ENCODE data around the gene GFI1. TPM values are rescaled to one million over a fixed set of nuclear protein-coding genes. Genes with fewer than 3 reads are reported as not detected.

GFI1 gene
- polyA plus RNA-seq, 6 donors from 2014 or later: 0.11 to 0.23 (median 0.20) TPM; not detected in 3

- Mint-ChIP-seq H3K4me1 (peaks cover 0 to 13% (median 0%) of the 10 kb centered on the region in 3 donors), H3K4me3 (no peak overlapping the region), H3K27ac (no peak overlapping the region), H3K36me3 (no peaks in the 10 kb centered on the region), H3K27me3 (no peaks in the 10 kb centered on the region), H3K9me3 (no peaks in the 10 kb centered on the region)
- ATAC-seq (ENCODE audit: low read depth in 2 of 2) (no peak), DNase-seq (no peak)
Observed at GRCh38 chr1:92470216-92470615, 16.5 kb downstream of the GFI1 start.

- H3K27ac Mint-ChIP-seq: no peak overlapping the region
- DNase-seq: no peak
- H3K4me1 Mint-ChIP-seq: peaks cover under 1 to 16% (median 9%) of the 10 kb centered on the region in 3 donors
Observed at GRCh38 chr1:92466683-92467352, 19.9 kb downstream of the GFI1 start.

GRCh38 chr1:92465256-92465647 lies 21.5 kb downstream of the GFI1 start:
- DNase-seq (no peak), ATAC-seq (ENCODE audit: low read depth in 2 of 2) (no peak)
- no peak overlapping the region for H3K4me3 Mint-ChIP-seq
- H3K9me3 Mint-ChIP-seq: no peaks in the 10 kb centered on the region
- H3K27ac Mint-ChIP-seq: no peak overlapping the region
- H3K4me1 Mint-ChIP-seq: peaks cover 5 to 22% (median 12%) of the 10 kb centered on the region in 3 donors
- no peaks in the 10 kb centered on the region for H3K36me3 Mint-ChIP-seq
- H3K27me3 Mint-ChIP-seq: peaks cover 0 to 4% (median 0%) of the 10 kb centered on the region in 3 donors

More at GRCh38 chr1:92466683-92467352, 19.9 kb downstream of the GFI1 start:
- Mint-ChIP-seq H3K4me3 (no peak overlapping the region), H3K36me3 (no peaks in the 10 kb centered on the region), H3K9me3 (no peaks in the 10 kb centered on the region), H3K27me3 (peaks cover 0 to under 1% (median 0%) of the 10 kb centered on the region in 3 donors)
- no peak for ATAC-seq (ENCODE audit: low read depth in 2 of 2)

- ATAC-seq (ENCODE audit: low read depth in 2 of 2) (no peak), DNase-seq (no peak)
- H3K4me1 Mint-ChIP-seq: peaks cover 8 to 27% (median 16%) of the 10 kb centered on the region in 3 donors
- H3K9me3 Mint-ChIP-seq: no peaks in the 10 kb centered on the region
- H3K36me3 Mint-ChIP-seq: no peaks in the 10 kb centered on the region
- no peak overlapping the region for H3K4me3 Mint-ChIP-seq
- H3K27ac Mint-ChIP-seq: peak overlapping the region in 1 of 6 donors; percentile 74
- peaks cover 0 to 4% (median 0%) of the 10 kb centered on the region in 3 donors for H3K27me3 Mint-ChIP-seq
Observed at GRCh38 chr1:92464588-92465255, 22.0 kb downstream of the GFI1 start.

- H3K27me3 Mint-ChIP-seq: peaks cover 0 to 4% (median 0%) of the 10 kb centered on the region in 3 donors
- H3K36me3 Mint-ChIP-seq: no peaks in the 10 kb centered on the region
- no peak for DNase-seq
- peak overlapping the region in 3 of 6 donors; percentile 18 to 19 (median 18) for H3K27ac Mint-ChIP-seq
- peaks cover 9 to 24% (median 19%) of the 10 kb centered on the region in 3 donors for H3K4me1 Mint-ChIP-seq
- peak overlapping the region in 1 of 8 donors; percentile 47 for H3K4me3 Mint-ChIP-seq
- no peaks in the 10 kb centered on the region for H3K9me3 Mint-ChIP-seq
- ATAC-seq (ENCODE audit: low read depth in 2 of 2): peak; percentile 54 to 68
Observed at GRCh38 chr1:92461364-92462097, 25.2 kb downstream of the GFI1 start.

- no peak for ATAC-seq (ENCODE audit: low read depth in 2 of 2)
- H3K4me1 Mint-ChIP-seq: peaks cover 9 to 19% (median 17%) of the 10 kb centered on the region in 3 donors
- peak overlapping the region in 2 of 8 donors; percentile 56 to 62 for H3K4me3 Mint-ChIP-seq
- no peaks in the 10 kb centered on the region for H3K9me3 Mint-ChIP-seq
- DNase-seq: no peak
- H3K27ac Mint-ChIP-seq: no peak overlapping the region
- H3K27me3 Mint-ChIP-seq: peaks cover 0 to 4% (median 0%) of the 10 kb centered on the region in 3 donors
- H3K36me3 Mint-ChIP-seq: no peaks in the 10 kb centered on the region
Observed at GRCh38 chr1:92459871-92460320, 26.8 kb downstream of the GFI1 start.

GRCh38 chr1:92458146-92458545 lies 28.6 kb downstream of the GFI1 start:
- no peaks in the 10 kb centered on the region for H3K36me3 Mint-ChIP-seq
- DNase-seq: no peak
- H3K4me3 Mint-ChIP-seq: no peak overlapping the region
- no peaks in the 10 kb centered on the region for H3K9me3 Mint-ChIP-seq
- H3K4me1 Mint-ChIP-seq: peaks cover 9 to 17% (median 16%) of the 10 kb centered on the region in 3 donors
- no peak overlapping the region for H3K27ac Mint-ChIP-seq
- ATAC-seq (ENCODE audit: low read depth in 2 of 2): no peak
- peaks cover 0 to 4% (median 0%) of the 10 kb centered on the region in 3 donors for H3K27me3 Mint-ChIP-seq

GRCh38 chr1:92447976-92448375 lies 38.7 kb downstream of the GFI1 start:
- ATAC-seq (ENCODE audit: low read depth in 2 of 2) (no peak), DNase-seq (no peak)
- Mint-ChIP-seq H3K4me1 (no peaks in the 10 kb centered on the region), H3K4me3 (no peak overlapping the region), H3K27ac (peak overlapping the region in 1 of 6 donors; percentile 81), H3K27me3 (no peaks in the 10 kb centered on the region), H3K9me3 (peaks cover 0 to 7% (median 5%) of the 10 kb centered on the region in 7 donors), H3K36me3 (no peaks in the 10 kb centered on the region)

- no peak for DNase-seq
- no peaks in the 10 kb centered on the region for H3K27me3 Mint-ChIP-seq
- no peak overlapping the region for H3K27ac Mint-ChIP-seq
- H3K4me1 Mint-ChIP-seq: no peaks in the 10 kb centered on the region
- H3K4me3 Mint-ChIP-seq: no peak overlapping the region
- peaks cover 0 to 7% (median 5%) of the 10 kb centered on the region in 7 donors for H3K9me3 Mint-ChIP-seq
- H3K36me3 Mint-ChIP-seq: no peaks in the 10 kb centered on the region
- no peak for ATAC-seq (ENCODE audit: low read depth in 2 of 2)
Observed at GRCh38 chr1:92447033-92447681, 39.6 kb downstream of the GFI1 start.

GRCh38 chr1:92446546-92446945 lies 40.2 kb downstream of the GFI1 start:
- Mint-ChIP-seq H3K27me3 (no peaks in the 10 kb centered on the region), H3K9me3 (peaks cover 0 to 7% (median 5%) of the 10 kb centered on the region in 7 donors), H3K4me1 (no peaks in the 10 kb centered on the region), H3K4me3 (no peak overlapping the region), H3K36me3 (no peaks in the 10 kb centered on the region), H3K27ac (no peak overlapping the region)
- no peak for ATAC-seq (ENCODE audit: low read depth in 2 of 2)
- no peak for DNase-seq

- Mint-ChIP-seq H3K36me3 (no peaks in the 10 kb centered on the region), H3K27ac (no peak overlapping the region)
Observed at GRCh38 chr1:92445865-92446264, 40.9 kb downstream of the GFI1 start.

GRCh38 chr1:92444351-92444750 lies 42.4 kb downstream of the GFI1 start:
- no peak overlapping the region for H3K4me3 Mint-ChIP-seq
- DNase-seq (no peak), ATAC-seq (ENCODE audit: low read depth in 2 of 2) (no peak)
- no peak overlapping the region for H3K27ac Mint-ChIP-seq
- H3K36me3 Mint-ChIP-seq: no peaks in the 10 kb centered on the region
- H3K9me3 Mint-ChIP-seq: no peaks in the 10 kb centered on the region
- no peaks in the 10 kb centered on the region for H3K4me1 Mint-ChIP-seq
- no peaks in the 10 kb centered on the region for H3K27me3 Mint-ChIP-seq

More at GRCh38 chr1:92445865-92446264, 40.9 kb downstream of the GFI1 start:
- no peak for ATAC-seq (ENCODE audit: low read depth in 2 of 2)
- Mint-ChIP-seq H3K9me3 (peaks cover 0 to 7% (median 4%) of the 10 kb centered on the region in 7 donors), H3K4me3 (no peak overlapping the region), H3K27me3 (no peaks in the 10 kb centered on the region), H3K4me1 (no peaks in the 10 kb centered on the region)
- no peak for DNase-seq

GRCh38 chr1:92443893-92444292 lies 42.8 kb downstream of the GFI1 start:
- Mint-ChIP-seq H3K27ac (no peak overlapping the region), H3K4me1 (no peaks in the 10 kb centered on the region), H3K9me3 (no peaks in the 10 kb centered on the region), H3K36me3 (no peaks in the 10 kb centered on the region), H3K27me3 (no peaks in the 10 kb centered on the region), H3K4me3 (no peak overlapping the region)
- DNase-seq (no peak), ATAC-seq (ENCODE audit: low read depth in 2 of 2) (no peak)

Measured in naive B cell (primary cell).